ENCODE results near the gene CR1L. TPM values are rescaled to one million over a fixed set of nuclear protein-coding genes. Genes with fewer than 3 reads are reported as not detected.
"Not testable (repeated sequence)": the region's sequence is repeated elsewhere in the genome, so short reads cannot be mapped to it uniquely, and the experiment has no call there.

The CR1L gene
- polyA plus RNA-seq, 1 donor, result not detected

DNA sequence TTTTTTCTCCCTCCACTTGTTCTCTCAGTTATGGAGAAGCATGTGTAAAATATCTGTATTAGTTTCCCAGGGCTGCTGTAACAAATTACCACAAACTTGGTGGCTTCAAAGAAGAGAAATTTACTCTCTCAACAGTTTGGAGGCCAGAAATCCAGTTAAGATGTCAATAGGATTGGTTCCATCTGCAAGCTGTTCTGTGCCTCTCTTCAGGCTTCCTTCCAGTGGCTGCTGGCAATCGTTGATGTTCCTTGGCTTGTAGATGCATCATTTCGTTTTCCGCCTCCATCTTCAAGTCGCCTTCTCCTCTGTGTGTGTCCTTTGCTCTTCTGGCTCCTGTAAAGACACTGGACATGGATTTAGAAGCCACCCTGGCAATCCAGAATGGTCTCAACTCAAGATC lies 45.6 kb downstream of the CR1L start:
- not testable (repeated sequence) for DNase-seq

- DNase-seq, result no peak
Measured at GRCh38 chr1:207691010-207691409, 46.1 kb downstream of the CR1L start.

DNA sequence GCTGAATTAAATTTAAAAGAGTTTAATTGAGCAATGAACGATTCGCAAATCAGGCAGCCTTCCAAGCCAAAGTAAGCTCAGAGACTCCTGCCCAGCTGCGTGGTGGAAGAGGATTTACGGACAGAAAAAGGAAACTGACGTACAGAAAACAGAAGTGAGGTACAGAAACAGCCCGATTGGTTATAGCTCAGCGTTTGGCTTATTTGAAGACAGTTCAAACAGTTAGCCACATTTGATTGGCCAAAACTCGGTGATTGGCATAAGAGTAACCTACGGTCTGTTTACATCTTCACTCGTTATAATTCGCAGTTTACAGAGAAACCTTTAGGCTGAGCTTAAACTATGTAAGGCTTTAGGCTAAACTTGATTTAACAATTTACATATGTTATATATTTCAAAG lies 46.9 kb downstream of the CR1L start:
- DNase-seq, result no peak

DNA sequence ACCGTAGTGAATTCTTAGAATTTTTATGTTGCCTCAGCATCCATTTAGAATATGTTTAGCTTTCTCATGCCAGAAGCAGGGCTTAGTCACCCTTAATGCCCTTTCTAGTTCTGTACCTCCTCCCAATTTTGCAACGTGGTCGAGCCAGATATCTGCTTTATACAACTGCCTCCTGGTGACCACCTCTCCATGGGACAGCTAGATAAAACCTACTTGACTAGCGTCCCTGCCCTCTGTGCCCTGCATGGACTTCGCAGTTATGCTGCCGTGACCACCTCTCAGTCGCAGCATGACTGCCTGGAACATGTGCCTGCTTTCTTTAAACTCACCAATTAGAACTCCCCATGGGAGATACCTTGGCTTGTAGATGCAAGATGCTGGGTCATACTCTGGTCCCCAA lies 47.4 kb downstream of the CR1L start:
- not testable (repeated sequence) for DNase-seq

- DNase-seq, result no peak
Measured at GRCh38 chr1:207695891-207696290, 51.0 kb downstream of the CR1L start.

GRCh38 chr1:207698822-207699483 lies 54.0 kb downstream of the CR1L start:
- DNase-seq, result peak; percentile 8

DNA sequence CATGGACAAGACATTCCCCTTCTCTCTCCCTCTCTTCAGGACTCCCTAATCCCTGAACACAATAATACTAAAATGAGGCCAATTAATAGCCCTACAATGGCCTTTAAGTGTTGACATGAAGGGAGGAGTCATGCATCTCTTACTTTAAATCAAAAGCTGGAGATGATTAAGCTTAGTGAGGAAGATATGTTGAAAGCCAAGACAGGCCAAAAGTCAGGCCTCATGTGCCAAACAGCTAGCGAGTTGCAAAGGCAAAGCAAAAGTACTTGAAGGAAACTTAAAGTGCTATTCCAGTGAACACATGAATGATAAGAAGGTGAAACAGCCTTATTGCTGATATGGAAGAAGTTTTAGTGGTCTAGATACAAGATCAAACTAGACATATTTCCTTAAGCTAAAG lies 57.4 kb downstream of the CR1L start:
- DNase-seq, result no peak

- DNase-seq, result no peak
Measured at GRCh38 chr1:207703712-207704111, 58.8 kb downstream of the CR1L start.

DNA sequence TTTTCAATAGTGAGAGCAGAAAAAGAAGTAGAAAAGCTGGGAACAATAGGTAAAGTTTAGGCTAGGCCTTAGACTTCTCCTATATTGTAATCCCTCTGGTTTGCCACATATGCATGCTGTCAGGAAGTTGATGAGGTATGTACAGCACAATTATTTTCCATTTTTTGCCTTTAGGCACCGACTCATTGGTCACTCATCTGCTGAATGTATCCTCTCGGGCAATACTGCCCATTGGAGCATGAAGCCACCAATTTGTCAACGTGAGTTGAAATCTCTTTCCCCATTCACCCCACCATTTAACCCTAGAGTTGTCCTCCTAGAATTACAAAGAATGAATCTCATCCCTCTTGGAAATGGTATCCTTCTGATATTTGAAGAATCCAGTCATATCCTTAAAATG lies 63.1 kb downstream of the CR1L start:
- not testable (repeated sequence) for DNase-seq

DNA sequence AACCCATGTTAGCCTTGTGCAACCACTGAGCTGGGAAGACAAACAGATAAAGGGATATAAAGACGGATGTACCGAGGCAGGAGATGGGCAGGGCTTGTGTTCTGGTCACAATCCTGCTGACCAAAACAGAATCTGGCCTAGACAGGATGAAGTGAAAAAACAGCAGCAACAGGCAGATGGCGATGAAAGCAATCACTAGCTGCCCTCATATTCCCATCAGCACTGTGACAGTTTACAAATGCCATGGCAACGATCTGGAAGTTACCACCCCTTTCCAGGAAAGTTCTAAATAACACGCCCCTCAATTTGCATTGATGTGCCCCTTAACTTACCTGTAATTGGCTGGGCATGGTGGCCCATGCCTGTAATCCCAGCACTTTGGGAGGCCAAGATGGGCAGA lies 66.4 kb downstream of the CR1L start:
- no peak for DNase-seq

- not testable (repeated sequence) for DNase-seq
Measured at GRCh38 chr1:207712701-207713100, 67.8 kb downstream of the CR1L start.

DNA sequence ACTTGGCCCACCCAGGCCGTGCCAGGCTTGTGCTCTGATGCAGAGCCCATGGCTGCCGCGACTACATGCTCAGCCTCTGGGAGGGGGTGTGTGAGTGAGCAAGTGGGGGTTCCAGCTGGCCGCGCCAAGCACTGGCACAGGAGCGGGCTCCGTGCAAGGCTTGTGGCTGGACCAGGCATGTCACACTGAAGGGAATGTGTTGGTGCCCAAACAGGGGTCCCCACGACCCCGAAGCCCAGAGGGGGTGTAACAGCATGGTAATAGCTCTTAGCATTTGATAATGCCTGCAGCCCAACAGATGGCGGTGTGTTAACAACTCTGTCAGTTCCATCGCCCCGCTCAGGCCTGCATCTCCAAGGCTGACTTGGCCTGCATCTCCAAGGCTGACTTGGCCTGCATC lies 68.6 kb downstream of the CR1L start:
- no peak for DNase-seq

DNA sequence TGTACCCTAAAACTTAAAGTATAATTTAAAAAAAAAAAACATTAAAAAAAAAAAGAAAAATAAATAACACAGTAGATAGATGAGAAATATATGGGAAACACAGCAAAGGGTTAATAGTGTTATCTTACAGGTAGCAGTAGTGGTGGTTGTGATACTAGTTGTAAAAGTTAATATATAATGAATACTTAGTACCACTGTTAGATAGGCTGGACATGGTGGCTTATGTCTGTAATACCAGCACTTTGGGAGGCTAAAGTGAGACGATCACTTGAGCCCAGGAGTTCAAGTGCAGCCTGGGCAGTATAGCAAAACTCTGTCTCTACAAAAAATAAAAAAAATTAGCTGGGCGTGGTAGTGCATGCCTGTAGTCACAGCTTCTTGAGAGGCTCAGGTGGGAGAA lies 74.3 kb downstream of the CR1L start:
- DNase-seq, result no peak

DNA sequence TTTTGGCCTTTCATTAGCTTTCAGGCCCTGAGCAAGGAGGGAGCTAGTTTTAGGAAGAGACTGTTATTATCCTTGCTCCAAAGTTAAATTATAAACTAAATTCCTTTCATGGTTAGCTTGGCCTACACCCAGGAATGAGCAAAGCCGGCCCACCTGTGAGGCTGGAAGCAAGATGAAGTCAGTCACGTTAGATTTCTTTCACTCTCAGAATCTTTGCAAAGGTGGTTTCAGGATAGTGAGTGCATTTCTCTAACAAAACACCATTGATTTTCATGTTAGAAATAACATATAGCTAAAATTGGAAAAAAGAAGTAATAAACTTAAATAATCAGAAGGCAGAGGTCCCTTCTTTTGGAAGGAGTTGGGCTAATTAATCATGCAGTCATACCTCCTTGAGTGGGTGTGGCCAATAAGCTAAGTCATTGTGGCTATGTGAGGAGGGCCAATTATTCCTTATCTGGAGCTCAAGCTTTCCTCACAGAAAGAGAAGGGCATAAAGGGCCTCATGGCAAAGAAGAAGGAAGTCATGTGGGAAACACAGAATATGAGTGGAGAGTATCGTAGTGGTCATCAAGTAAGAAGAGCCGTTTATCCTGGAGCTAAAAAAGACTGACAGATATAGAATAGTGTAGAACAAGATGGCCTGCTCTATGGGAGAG lies 83.4 kb downstream of the CR1L start:
- DNase-seq, result not testable (repeated sequence)

DNA sequence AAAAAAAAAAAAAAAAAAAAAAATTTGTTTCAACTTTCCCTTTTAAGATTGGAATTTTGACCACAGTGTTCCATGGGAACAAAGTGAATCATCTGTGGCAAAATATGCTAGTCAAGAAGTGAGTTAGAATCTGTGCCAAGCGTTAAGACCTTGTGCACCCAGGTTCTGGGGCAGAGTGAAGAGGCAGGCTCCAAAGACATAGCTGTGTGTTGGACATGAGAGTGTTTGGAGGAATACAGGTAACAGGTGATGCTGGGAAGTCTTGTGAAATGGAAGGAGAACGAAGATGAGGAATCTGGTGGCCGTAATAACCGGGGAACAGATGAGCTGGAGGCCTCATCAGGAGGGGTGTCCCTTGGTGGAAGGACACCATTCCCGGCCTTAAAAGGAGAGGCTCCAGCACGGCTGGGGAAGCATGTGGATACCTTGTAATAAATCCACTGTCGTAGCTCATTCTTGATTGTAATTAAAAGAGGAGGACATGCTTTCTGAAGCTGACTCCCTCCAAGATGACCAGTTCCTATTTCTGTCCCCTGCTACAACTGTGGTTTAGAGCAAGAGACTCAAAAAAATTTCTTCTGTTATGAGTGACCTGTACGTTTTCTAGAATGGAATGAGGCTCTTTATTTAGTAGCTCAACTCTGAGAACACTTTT lies 92.7 kb downstream of the CR1L start:
- not testable (repeated sequence) for DNase-seq

DNA sequence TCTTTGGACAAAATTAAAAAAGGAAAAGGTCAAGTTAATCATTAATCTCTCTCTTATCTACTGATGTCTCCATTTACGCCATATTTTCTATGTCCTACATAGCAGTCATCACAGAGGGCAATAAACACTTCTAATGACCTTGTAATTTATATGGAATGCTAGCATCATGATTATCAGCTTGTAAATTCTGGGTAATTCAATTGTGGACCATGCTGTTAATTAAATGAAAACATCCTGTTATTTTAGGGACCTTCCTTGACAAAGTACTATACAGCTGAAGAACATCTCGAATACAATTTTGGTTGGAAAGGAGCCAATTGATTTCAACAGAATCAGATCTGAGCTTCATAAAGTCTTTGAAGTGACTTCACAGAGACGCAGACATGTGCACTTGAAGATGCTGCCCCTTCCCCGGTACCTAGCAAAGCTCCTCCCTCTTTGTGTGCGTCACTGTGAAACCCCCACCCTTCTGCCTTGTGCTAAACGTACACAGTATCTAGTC lies 93.3 kb downstream of the CR1L start:
- DNase-seq, result not testable (repeated sequence)

GRCh38 chr1:207740207-207740606 lies 95.3 kb downstream of the CR1L start:
- no peak for DNase-seq

- no peak for DNase-seq
Measured at GRCh38 chr1:207742850-207743555, 98.1 kb downstream of the CR1L start.

DNA sequence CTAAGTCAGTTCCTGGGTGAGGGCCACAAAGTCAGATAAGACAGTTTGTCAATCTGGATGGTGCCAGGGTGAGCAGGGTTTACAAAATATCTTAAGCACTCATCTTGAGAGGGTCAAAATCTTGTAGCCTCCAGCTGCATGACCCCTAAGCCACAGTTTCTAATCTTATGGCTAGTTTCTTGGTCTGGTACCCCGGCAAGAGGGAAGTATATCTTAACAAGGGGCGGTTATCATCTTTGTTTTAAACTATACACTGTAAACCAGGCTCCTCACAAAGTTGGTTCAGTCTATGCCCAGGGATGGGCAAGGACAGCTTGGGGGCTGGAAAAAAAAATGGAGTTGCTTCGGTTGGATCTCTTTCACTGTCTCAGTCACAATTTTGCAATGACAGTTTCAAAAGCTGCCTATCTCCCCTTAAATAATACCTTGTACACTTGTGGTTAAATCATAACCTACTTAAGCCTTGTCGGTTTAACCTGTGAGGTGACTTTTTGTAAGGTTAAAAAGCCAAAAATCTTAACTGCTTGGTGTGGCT lies 99.1 kb downstream of the CR1L start:
- DNase-seq, result no peak

GRCh38 chr1:207745285-207745684 lies 100.4 kb downstream of the CR1L start:
- DNase-seq, result no peak

DNA sequence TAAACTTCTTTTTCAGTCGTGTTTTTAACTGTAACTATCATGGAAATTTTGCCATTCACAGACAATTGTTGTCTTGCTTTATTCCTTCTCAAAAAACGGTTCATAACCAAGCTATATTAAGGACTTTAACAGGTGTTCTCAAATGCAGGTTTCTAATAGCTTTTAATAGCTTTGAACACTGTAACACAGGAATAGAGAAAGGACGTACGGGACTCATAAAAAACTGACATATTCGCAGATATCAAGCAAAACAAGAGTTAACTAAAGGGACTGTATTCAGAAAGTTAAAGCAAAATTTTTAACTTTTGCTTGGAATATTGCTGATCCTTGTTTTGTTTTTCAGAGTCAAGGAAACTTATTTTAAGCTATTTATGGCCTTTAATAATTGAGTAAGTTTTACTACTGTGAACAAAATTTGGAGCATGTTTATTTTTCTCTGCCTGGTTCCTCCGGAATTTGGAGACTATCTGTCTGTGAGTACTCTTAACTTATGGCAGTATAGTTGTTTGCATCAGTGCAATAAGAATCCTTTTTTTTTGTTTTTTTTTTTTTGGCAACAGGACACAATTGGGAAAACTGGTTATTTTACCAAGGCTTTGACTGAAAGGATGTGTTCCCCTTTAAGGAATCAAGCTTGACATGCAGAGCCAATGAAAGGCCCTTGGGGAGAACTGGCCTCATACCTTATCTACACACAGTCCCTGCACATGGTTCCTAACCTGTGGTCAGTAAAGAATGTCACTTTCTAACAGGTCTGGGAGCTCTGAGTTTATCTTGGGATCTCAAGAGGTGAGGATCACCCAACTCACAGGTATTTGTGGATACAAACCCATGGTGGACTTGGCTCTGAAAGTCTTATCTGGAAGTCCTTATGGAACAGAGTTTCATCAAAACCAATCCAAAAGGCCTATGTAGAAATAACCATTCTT lies 101.2 kb downstream of the CR1L start:
- DNase-seq, result no peak

All from hindlimb muscle (tissue), 1 donor.